ENCODE data around the gene KLHL15.

- TF ChIP-seq TAF1 (IDR thresholded peaks at IDR 0.05; ENCODE audit: borderline replicate concordance, insufficient read depth, low read length) = no peak
- TF ChIP-seq SIN3A (IDR thresholded peaks at IDR 0.05; ENCODE audit: borderline replicate concordance, insufficient read depth, low read length) = no peak
- no peak for TF ChIP-seq POLR2AphosphoS5 (IDR thresholded peaks at IDR 0.05; ENCODE audit: low read depth, low read length)
Observed at GRCh38 chrX:24014388-24015018, 12.5 kb downstream of the KLHL15 start.

Data from PFSK-1 (cell line).